Raji (cell line): ENCODE results near the gene EIPR1.

ENCODE experiments used
- POLR2A ChIP-seq: IDR thresholded peaks from 2 replicates; pipeline ENCODE4 v1.6.1; 2011; ENCODE audit warnings: low read depth, low read length, control low read depth; ENCODE audit not compliant: insufficient read depth

The EIPR1 gene

GRCh38 chr2:3254442-3254941, 123.1 kb downstream of the EIPR1 start:
- TF ChIP-seq POLR2A: no peak

- no peak for TF ChIP-seq POLR2A
Observed at GRCh38 chr2:3253913-3254441, 123.6 kb downstream of the EIPR1 start.

GRCh38 chr2:3251946-3252345, 125.7 kb downstream of the EIPR1 start:
- no peak for TF ChIP-seq POLR2A

GRCh38 chr2:3249476-3249962, 128.1 kb downstream of the EIPR1 start:
- TF ChIP-seq POLR2A: no peak

- TF ChIP-seq POLR2A: no peak
Observed at GRCh38 chr2:3248754-3249475, 128.7 kb downstream of the EIPR1 start.

GRCh38 chr2:3246928-3247714, 130.5 kb downstream of the EIPR1 start:
- no peak for TF ChIP-seq POLR2A

- TF ChIP-seq POLR2A: no peak
Observed at GRCh38 chr2:3246406-3246805, 131.2 kb downstream of the EIPR1 start.

- TF ChIP-seq POLR2A: no peak
Observed at GRCh38 chr2:3244486-3244885, 133.1 kb downstream of the EIPR1 start.

GRCh38 chr2:3243804-3244203, 133.8 kb downstream of the EIPR1 start:
- no peak for TF ChIP-seq POLR2A

- no peak for TF ChIP-seq POLR2A
Observed at GRCh38 chr2:3242747-3243369, 134.8 kb downstream of the EIPR1 start.

GRCh38 chr2:3241971-3242746, 135.5 kb downstream of the EIPR1 start:
- no peak for TF ChIP-seq POLR2A

- TF ChIP-seq POLR2A: no peak
Observed at GRCh38 chr2:3238951-3239841, 138.4 kb downstream of the EIPR1 start.

- no peak for TF ChIP-seq POLR2A
Observed at GRCh38 chr2:3236300-3237045, 141.1 kb downstream of the EIPR1 start.

GRCh38 chr2:3233877-3234276, 143.7 kb downstream of the EIPR1 start:
- TF ChIP-seq POLR2A: no peak
